ENCODE results near the gene RNF152. TPM values are rescaled to one million over a fixed set of nuclear protein-coding genes. Genes with fewer than 3 reads are reported as not detected.

RNF152 gene
- polyA plus RNA-seq, 1 of the 3 experiments (the other 2 are of a cell fraction): 6.6 TPM

DNA sequence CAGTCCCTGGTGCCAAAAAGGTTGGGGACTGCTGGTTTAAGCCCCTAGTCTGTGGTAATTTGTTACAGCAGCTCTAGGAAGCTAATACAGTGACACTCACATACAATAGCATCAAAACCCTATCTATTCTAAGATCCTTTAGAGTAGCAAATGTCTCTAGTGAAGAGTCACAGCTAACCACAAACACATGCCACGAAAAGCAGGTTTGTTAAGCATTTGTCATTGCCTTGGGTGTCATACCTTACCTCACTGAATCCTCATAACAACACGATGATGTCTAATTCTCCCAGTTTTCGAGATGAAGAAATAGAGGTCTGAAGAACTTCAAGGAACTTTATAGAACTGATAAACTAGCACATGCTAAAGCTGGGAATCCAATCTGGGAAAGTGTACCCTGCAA, 29.6 kb upstream of the RNF152 start:
- TF ChIP-seq GABPA (IDR thresholded peaks at IDR 0.05; ENCODE audit: low read depth): no peak
- TF ChIP-seq RFX5 (IDR thresholded peaks at IDR 0.05; ENCODE audit: low read length): no peak
- no peak for TF ChIP-seq TEAD4 (IDR thresholded peaks at IDR 0.05; ENCODE audit: borderline replicate concordance, insufficient read depth)
- TF ChIP-seq NFIC (IDR thresholded peaks at IDR 0.05; ENCODE audit: borderline replicate concordance): no peak
- TF ChIP-seq GATA2 (CRISPR knock-in tag; IDR thresholded peaks at IDR 0.05): no peak
- no peak for TF ChIP-seq SMC3 (IDR thresholded peaks at IDR 0.05; ENCODE audit: low read depth, low read length)
- TF ChIP-seq CHD2 (IDR thresholded peaks at IDR 0.05; ENCODE audit: low read length, partially characterized antibody): no peak
- no peak for TF ChIP-seq ELF1 (IDR thresholded peaks at IDR 0.05)
- no peak for TF ChIP-seq RXRA (IDR thresholded peaks at IDR 0.05; ENCODE audit: borderline replicate concordance, low read depth)
- no peak for TF ChIP-seq POLR2AphosphoS5 (IDR thresholded peaks at IDR 0.05; ENCODE audit: low read depth, low read length)
- no peak for TF ChIP-seq EZH2phosphoT487 (IDR thresholded peaks at IDR 0.05; ENCODE audit: borderline replicate concordance, low read depth)
- TF ChIP-seq TCF12 (IDR thresholded peaks at IDR 0.05): no peak
- TF ChIP-seq, protein P1, sequence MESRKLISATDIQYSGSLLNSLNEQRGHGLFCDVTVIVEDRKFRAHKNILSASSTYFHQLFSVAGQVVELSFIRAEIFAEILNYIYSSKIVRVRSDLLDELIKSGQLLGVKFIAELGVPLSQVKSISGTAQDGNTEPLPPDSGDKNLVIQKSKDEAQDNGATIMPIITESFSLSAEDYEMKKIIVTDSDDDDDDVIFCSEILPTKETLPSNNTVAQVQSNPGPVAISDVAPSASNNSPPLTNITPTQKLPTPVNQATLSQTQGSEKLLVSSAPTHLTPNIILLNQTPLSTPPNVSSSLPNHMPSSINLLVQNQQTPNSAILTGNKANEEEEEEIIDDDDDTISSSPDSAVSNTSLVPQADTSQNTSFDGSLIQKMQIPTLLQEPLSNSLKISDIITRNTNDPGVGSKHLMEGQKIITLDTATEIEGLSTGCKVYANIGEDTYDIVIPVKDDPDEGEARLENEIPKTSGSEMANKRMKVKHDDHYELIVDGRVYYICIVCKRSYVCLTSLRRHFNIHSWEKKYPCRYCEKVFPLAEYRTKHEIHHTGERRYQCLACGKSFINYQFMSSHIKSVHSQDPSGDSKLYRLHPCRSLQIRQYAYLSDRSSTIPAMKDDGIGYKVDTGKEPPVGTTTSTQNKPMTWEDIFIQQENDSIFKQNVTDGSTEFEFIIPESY (IDR thresholded peaks at IDR 0.05; ENCODE audit: borderline replicate concordance, low read depth): no peak
- TF ChIP-seq FOXJ3 (CRISPR knock-in tag; IDR thresholded peaks at IDR 0.05): no peak
- TF ChIP-seq, protein P2, sequence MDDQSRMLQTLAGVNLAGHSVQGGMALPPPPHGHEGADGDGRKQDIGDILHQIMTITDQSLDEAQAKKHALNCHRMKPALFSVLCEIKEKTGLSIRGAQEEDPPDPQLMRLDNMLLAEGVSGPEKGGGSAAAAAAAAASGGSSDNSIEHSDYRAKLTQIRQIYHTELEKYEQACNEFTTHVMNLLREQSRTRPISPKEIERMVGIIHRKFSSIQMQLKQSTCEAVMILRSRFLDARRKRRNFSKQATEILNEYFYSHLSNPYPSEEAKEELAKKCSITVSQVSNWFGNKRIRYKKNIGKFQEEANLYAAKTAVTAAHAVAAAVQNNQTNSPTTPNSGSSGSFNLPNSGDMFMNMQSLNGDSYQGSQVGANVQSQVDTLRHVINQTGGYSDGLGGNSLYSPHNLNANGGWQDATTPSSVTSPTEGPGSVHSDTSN (IDR thresholded peaks at IDR 0.05): no peak
- TF ChIP-seq, protein P3, sequence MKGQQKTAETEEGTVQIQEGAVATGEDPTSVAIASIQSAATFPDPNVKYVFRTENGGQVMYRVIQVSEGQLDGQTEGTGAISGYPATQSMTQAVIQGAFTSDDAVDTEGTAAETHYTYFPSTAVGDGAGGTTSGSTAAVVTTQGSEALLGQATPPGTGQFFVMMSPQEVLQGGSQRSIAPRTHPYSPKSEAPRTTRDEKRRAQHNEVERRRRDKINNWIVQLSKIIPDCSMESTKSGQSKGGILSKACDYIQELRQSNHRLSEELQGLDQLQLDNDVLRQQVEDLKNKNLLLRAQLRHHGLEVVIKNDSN (IDR thresholded peaks at IDR 0.05; ENCODE audit: borderline replicate concordance, low read depth): no peak
- no peak overlapping the region for H2AFZ ChIP-seq (ENCODE audit: low read depth)
- no peaks in the 10 kb centered on the region for H3K9me3 ChIP-seq
- WGBS (ENCODE audit: low lambda C conversion rate): 76% methylated on average over 3 of the region's 3 CpGs
- POLR2A ChIA-PET: no interaction called here
- DNase-seq: no peak
- H3K4me1 ChIP-seq (ENCODE audit: control insufficient read depth in 1 of 2, insufficient read depth in 2 of 2, low read depth in 1 of 2, low read length in 1 of 2): no peaks in the 10 kb centered on the region
- no peak overlapping the region for H3K4me3 ChIP-seq (ENCODE audit: low read depth in 2 of 2, low read length in 1 of 2)
- no peak overlapping the region for H3K9ac ChIP-seq
- CTCF ChIA-PET: interaction anchor here (0.9 to 1.4 kb wide), 2 partner anchors 20 to 209 kb away, joined by 3 read pairs; no protein-coding TSS in a partner anchor
- H3K79me2 ChIP-seq (ENCODE audit: insufficient read depth): no peaks in the 10 kb centered on the region
- H3K4me2 ChIP-seq: no peak overlapping the region
- H3K27ac ChIP-seq (ENCODE audit: low read depth in 2 of 2, low read length in 1 of 2): no peak overlapping the region
- H3K9me2 ChIP-seq: no peaks in the 10 kb centered on the region
- H3F3A ChIP-seq (replicated peaks; ENCODE audit: insufficient read depth): no peaks in the 10 kb centered on the region
- H3K27me3 ChIP-seq (ENCODE audit: insufficient read depth): no peaks in the 10 kb centered on the region
- H4K20me1 ChIP-seq (ENCODE audit: insufficient read depth): no peaks in the 10 kb centered on the region
- H3K36me3 ChIP-seq (replicated peaks in 1 of 2; ENCODE audit: control insufficient read depth in 1 of 2, insufficient read depth in 2 of 2, low read length in 1 of 2): no peaks in the 10 kb centered on the region
